GM12864 (cell line): ENCODE measurements around the gene CDH4.
"Not testable (repeated sequence)": the region's sequence is repeated elsewhere in the genome, so short reads cannot be mapped to it uniquely, and the experiment has no call there.

Source experiments
- DNase-seq: peaks from one replicate; pipeline ENCODE4 v3.0.0-alpha.2; 2011; ENCODE audit warnings: low read depth
- H3K4me3 ChIP-seq: 2 replicates; pipeline ENCODE4 v1.5.1; 2011; ENCODE audit warnings: mild to moderate bottlenecking, low read depth, low read length, control low read depth
- CTCF ChIP-seq: IDR thresholded peaks from 2 replicates; pipeline ENCODE4 v1.5.1; 2011; ENCODE audit warnings: low read depth, mild to moderate bottlenecking, moderate library complexity, low read length, control low read depth, inconsistent platforms; ENCODE audit errors: missing control alignments

Gene CDH4

GRCh38 chr20:61970357-61970756 lies 718.3 kb downstream of the CDH4 start:
- no peak for TF ChIP-seq CTCF
- H3K4me3 ChIP-seq, result no peak overlapping the region
- DNase-seq, result no peak

- not testable (repeated sequence) for DNase-seq, H3K4me3 ChIP-seq
Observed at GRCh38 chr20:61971595-61971994, 719.5 kb downstream of the CDH4 start.

GRCh38 chr20:61972636-61973508 lies 720.8 kb downstream of the CDH4 start:
- DNase-seq, result no peak
- TF ChIP-seq CTCF, result no peak
- no peak overlapping the region for H3K4me3 ChIP-seq

GRCh38 chr20:61973515-61974356 lies 721.7 kb downstream of the CDH4 start:
- no peak overlapping the region for H3K4me3 ChIP-seq
- TF ChIP-seq CTCF, result no peak
- DNase-seq, result no peak

- TF ChIP-seq CTCF, result no peak
- H3K4me3 ChIP-seq, result no peak overlapping the region
- no peak for DNase-seq
Observed at GRCh38 chr20:61974357-61974665, 722.2 kb downstream of the CDH4 start.

GRCh38 chr20:61975407-61976129 lies 723.5 kb downstream of the CDH4 start:
- H3K4me3 ChIP-seq, result no peak overlapping the region
- no peak for TF ChIP-seq CTCF
- DNase-seq, result no peak

- no peak overlapping the region for H3K4me3 ChIP-seq
- no peak for TF ChIP-seq CTCF
- DNase-seq, result no peak
Observed at GRCh38 chr20:61976263-61976643, 724.2 kb downstream of the CDH4 start.
